Hepatic stellate cell (primary cell): ENCODE results near the gene GANC.
"Not testable (repeated sequence)": the region's sequence is repeated elsewhere in the genome, so short reads cannot be mapped to it uniquely, and the experiment has no call there.

ENCODE experiments used
- DNase-seq: peaks from one replicate; pipeline ENCODE4 v3.0.0; 2011; ENCODE audit warnings: low spot score

The GANC gene

GRCh38 chr15:42284551-42284950, 11.6 kb downstream of the GANC start:
- no peak for DNase-seq

- DNase-seq: no peak
Observed at GRCh38 chr15:42285034-42285433, 12.0 kb downstream of the GANC start.

GRCh38 chr15:42286445-42287029, 13.5 kb downstream of the GANC start:
- no peak for DNase-seq

DNA sequence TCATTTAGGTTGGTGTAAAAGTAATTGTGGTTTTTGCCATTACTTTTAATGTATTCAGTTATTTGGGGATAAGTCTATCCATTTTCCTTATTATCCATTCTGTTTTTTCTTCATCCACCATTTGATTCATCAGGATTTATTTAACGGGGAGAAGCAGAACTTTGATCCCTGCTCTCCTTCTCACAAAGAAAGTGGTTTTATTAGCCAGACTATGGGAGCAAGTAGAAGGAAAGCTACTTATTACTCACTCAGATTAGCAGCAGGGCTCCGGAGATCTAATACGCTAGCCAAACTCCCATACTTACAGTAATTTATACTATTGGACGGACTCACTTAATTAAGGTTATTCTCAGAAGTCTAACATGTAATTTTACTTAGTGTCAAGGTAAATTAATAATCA, 14.9 kb downstream of the GANC start:
- no peak for DNase-seq

DNA sequence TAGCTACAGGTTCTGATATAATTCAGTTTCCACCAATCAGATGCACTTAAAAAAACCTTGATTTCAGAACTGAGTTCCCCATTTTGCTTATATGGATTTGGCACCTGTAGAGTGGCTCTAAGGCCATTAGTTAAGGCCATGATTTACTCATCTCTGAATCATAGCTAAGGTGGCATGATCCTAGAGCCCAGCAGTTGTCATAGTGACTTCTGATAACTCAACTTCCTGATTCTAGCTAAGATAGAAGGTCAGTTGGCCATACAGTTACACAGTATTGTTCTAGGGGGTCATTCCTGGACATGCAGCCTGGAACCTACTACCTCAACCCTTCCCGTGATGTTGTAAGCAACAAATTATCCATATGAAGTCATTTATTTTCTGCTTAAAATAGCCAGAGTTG, 16.2 kb downstream of the GANC start:
- no peak for DNase-seq

DNA sequence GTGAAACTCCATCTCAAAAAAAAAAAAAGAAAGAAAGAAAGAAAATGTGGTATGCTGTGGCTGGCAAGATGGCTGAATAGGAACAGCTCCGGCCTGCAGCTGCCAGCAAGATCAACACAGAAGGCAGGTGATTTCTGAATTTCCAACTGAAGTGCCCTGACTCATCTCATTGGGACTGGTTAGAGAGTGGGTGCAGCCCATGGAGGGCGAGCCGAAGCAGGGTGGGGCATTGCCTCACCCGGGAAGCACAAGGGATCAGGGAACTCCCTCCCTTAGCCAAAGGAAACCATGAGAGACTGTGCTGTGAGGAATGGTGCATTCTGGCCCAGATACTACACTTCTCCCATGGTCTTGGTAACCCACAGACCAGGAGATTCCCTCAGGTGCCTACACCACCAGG, 28.0 kb downstream of the GANC start:
- not testable (repeated sequence) for DNase-seq

GRCh38 chr15:42306681-42307080, 33.7 kb downstream of the GANC start:
- no peak for DNase-seq

DNA sequence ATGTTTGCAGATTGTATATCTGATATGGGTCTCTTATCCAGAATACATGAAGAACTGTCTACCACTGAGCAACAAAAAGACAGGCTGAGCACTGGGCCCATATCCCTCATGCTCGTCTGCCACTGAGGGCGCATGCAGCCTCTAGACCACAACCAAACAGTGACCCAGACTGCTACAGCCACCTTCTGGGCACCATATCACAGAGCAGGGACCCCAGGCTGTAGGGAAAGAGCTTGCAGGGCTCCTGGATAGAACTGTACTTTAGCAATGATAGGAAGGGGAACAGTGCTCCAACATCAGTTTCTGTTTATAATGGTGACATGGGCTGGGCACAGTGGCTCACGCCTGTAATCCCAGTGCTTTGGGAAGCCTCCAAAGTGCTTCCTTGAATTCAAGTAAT, 40.5 kb downstream of the GANC start:
- no peak for DNase-seq

- DNase-seq: no peak
Observed at GRCh38 chr15:42314818-42315217, 41.8 kb downstream of the GANC start.

- no peak for DNase-seq
Observed at GRCh38 chr15:42315521-42315920, 42.5 kb downstream of the GANC start.

GRCh38 chr15:42316282-42316805, 43.3 kb downstream of the GANC start:
- DNase-seq: not testable (repeated sequence)

DNA sequence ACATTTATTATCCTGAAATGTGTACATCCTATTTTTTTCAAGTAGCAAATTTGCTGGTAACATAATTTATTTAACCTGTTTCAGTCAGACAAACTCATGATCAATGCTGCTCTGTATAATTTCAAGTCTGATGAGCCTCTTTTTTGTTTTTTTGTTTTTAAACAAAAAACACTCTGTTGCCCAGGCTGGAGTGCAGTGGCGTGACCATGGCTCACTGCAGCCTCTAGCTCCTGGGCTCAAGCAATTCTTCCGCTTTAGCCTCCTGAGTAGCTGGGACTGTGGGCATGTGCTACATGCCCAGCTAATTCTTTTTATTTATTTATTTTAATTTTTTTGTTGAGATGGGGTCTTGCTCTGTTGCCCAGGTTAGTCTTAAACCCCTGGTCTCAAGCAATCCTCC, 46.2 kb downstream of the GANC start:
- DNase-seq: no peak

DNA sequence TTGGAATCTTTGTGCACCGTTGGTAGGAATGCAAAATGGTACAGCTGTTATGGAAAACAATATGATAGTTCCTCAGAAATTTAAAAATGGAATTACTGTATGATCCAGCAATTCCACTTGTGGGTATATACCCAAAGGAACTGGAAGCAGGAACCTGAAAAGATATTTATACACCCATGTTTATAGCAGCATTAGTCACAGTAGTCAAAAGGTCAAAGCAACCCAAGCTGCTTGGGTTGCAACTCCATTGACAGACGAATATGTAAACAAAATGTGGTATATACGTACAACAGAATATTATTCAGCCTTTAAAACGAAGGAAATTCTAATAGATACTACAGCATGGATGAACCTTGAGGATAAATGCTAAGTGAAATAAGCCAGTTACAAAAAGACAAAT, 51.3 kb downstream of the GANC start:
- DNase-seq: no peak

- DNase-seq: no peak
Observed at GRCh38 chr15:42329161-42329560, 56.2 kb downstream of the GANC start.

DNA sequence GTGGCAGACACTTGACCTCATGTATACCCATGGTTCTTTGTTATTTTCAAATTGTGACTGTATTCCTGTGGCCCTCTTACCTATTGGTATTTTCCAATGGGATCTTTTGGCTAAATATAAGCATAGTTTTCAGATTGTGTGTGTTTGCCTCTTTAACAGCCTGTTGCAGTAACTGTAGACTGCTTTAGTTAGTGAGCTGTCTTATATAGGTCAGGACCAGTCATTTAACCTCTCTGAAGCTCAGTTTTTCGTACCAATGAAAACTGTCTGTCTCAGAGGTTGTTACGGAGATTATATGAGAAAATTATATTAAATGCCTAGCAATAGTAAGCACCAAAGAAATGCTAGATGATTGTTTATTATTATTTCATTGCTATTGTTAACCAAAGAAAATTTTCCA, 57.0 kb downstream of the GANC start:
- no peak for DNase-seq

DNA sequence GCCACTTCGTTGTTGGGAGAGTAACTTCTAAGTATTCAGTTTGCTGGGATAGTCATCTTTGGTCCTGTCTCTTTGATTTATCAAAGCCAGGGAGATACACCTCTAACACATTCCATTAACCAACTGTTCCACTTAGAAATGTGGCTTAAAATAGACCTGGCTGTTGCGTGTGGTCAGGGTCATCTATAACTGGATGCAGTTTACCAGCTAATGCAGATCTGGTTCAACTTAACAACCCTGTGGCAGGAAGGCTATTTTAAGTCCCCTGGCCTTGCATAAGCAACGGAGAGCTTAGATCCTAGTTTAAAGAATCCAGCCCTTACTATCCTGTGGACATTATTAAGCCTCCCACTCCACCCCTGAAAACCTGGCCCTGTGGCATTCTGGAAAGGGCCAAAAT, 58.2 kb downstream of the GANC start:
- no peak for DNase-seq

DNA sequence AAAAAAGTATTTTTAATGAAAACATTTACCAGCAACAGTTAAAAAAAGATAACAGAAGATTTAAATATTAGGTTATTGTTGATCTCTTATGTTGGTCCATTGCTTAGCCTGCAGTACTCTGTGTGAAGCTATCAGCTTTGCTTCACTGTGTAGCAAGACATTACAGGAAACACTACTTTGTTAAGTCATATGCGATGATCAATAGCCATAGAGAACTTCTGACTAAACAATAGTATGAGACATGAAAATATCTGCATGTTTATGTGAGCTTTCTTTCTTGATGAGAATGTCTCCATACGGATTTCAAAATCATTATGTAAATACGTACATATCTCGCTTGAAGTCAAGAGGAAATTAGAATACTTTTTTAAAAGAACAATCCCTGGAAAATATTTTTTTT, 59.3 kb downstream of the GANC start:
- DNase-seq: no peak

GRCh38 chr15:42335074-42335473, 62.1 kb downstream of the GANC start:
- no peak for DNase-seq

- DNase-seq: not testable (repeated sequence)
Observed at GRCh38 chr15:42336650-42337049, 63.6 kb downstream of the GANC start.

- not testable (repeated sequence) for DNase-seq
Observed at GRCh38 chr15:42337104-42337503, 64.1 kb downstream of the GANC start.

GRCh38 chr15:42338500-42338899, 65.5 kb downstream of the GANC start:
- DNase-seq: no peak

DNA sequence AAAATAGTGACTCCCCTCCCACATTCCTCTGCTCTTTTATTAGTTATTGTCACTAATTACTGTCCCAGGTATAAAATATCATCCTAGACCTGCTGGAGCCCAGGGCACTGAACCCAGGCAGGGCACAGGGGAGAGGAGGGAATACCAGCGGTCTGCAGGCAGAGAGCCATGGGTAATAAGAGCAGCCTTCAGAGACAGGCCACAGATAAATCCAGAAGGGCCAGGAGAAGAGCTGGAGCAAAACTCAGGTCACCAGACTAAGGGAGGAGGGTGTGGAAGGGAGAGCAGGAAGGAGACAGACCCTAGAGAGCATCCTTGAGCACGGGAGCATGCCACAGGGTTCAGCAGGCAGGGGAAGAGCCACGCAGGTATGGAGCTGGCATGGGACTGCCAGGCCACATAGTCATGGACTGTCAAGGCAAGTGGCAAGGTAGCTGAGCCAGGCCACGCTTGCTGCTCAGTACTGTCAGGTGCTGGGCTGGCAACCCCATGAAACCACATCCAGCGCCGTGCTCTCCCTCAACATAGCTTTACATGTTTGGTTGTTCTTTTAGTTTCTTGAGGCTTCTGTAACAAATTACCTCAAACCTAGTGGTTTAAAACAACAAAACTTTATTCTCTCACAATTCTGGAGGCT, 70.7 kb downstream of the GANC start:
- DNase-seq: no peak

- no peak for DNase-seq
Observed at GRCh38 chr15:42344763-42345162, 71.8 kb downstream of the GANC start.

DNA sequence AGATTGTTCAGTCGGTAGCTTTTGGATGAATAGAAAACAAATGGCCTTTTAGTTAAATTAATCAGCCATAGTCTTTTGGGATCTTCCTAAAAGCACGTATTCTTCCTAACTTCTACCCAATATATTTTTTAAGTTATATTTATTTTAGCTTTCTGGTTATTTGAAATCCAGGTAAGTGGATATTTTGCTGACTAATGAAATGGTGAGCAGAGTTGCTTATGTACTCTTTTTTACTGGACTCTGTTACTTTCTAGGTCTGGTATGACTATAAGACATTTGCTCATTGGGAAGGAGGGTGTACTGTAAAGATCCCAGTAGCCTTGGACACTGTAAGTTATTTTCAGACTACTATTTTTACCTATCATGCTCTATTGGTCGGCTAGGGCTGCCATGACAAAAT, 72.5 kb downstream of the GANC start:
- DNase-seq: no peak
